Sigmoid colon (tissue), 3 donors: Measurements from ENCODE around the gene ELOVL7.

Experiments
- CTCF ChIP-seq, 4 experiments: fragments of 450-650 bp in 3 of 4; fragments of 200-600 bp in 1 of 4; IDR thresholded peaks; one replicate each; pipeline ENCODE4 v1.5.1; 2016 to 2019; ENCODE audit warnings: antibody characterized with exemption in 4 of 4, mild to moderate bottlenecking in 3 of 4, moderate library complexity in 2 of 4
- POLR2A ChIP-seq, 2 donors: fragments of 450-650 bp; IDR thresholded peaks; one replicate each; pipeline ENCODE4 v1.6.1; 2016; ENCODE audit warnings: antibody characterized with exemption in 2 of 2, mild to moderate bottlenecking in 2 of 2, moderate library complexity in 2 of 2

GRCh38 chr5:60792438-60792837 lies 51.6 kb downstream of the ELOVL7 start:
- TF ChIP-seq CTCF (IDR thresholded peaks at IDR 0.05): no peak
- no peak for TF ChIP-seq POLR2A (IDR thresholded peaks at IDR 0.05)
